Bone marrow (tissue), 2 donors: ENCODE measurements around the gene OGFOD2.

Source experiments
- DNase-seq, 2 donors: peaks; one replicate each; lab custom pipeline; 2025; lab: John Stamatoyannopoulos, UW

The OGFOD2 gene

GRCh38 chr12:122951979-122952892 is 22.8 kb upstream of the OGFOD2 start:
- DNase-seq: peak; percentile 31

GRCh38 chr12:122955156-122955555 is 19.9 kb upstream of the OGFOD2 start:
- DNase-seq: no peak

GRCh38 chr12:122956035-122956434 is 19.0 kb upstream of the OGFOD2 start:
- DNase-seq: no peak

- DNase-seq: no peak
Observed at GRCh38 chr12:122958198-122958888, 16.7 kb upstream of the OGFOD2 start.

- no peak for DNase-seq
Observed at GRCh38 chr12:122959566-122960192, 15.4 kb upstream of the OGFOD2 start.

- DNase-seq: no peak
Observed at GRCh38 chr12:122960193-122960569, 14.9 kb upstream of the OGFOD2 start.

GRCh38 chr12:122961531-122962329 is 13.3 kb upstream of the OGFOD2 start:
- DNase-seq: no peak

GRCh38 chr12:122963941-122964265 is 11.1 kb upstream of the OGFOD2 start:
- DNase-seq: no peak

GRCh38 chr12:122964439-122965257 is 10.4 kb upstream of the OGFOD2 start:
- no peak for DNase-seq

- no peak for DNase-seq
Observed at GRCh38 chr12:122965321-122965751, 9.7 kb upstream of the OGFOD2 start.

GRCh38 chr12:122965851-122966742 is 8.9 kb upstream of the OGFOD2 start, which contains the start of gene ABCB9:
Gene ABCB9, minus strand, starts transcription at chr12:122966463. Its CDS starts 6,228 bp downstream, at chr12:122960235.
- peak; percentile 74 to 80 for DNase-seq

- DNase-seq: no peak
Observed at GRCh38 chr12:122966743-122967550, 8.1 kb upstream of the OGFOD2 start.

- DNase-seq: no peak
Observed at GRCh38 chr12:122968104-122968503, 6.9 kb upstream of the OGFOD2 start.

GRCh38 chr12:122969676-122970075 is 5.4 kb upstream of the OGFOD2 start:
- DNase-seq: no peak

GRCh38 chr12:122974274-122974891 is 661 bp upstream of the OGFOD2 start:
- peak; percentile 89 to 98 for DNase-seq

GRCh38 chr12:122975790-122976647 is 975 bp downstream of the OGFOD2 start:
- no peak for DNase-seq

- no peak for DNase-seq
Observed at GRCh38 chr12:122976648-122976975, 1.6 kb downstream of the OGFOD2 start.

GRCh38 chr12:122977153-122977552 is 2.1 kb downstream of the OGFOD2 start:
- DNase-seq: no peak
